GM12874 (cell line): ENCODE data around the gene CCDC51.

Experiments used
- TF ChIP-seq, protein P1 (sequence below): IDR thresholded peaks from 2 replicates; pipeline ENCODE4 v1.5.1; 2011; ENCODE audit warnings: low read depth, mild to moderate bottlenecking, control low read depth, low read length, moderate library complexity; ENCODE audit not compliant: insufficient read depth

CCDC51 gene

DNA sequence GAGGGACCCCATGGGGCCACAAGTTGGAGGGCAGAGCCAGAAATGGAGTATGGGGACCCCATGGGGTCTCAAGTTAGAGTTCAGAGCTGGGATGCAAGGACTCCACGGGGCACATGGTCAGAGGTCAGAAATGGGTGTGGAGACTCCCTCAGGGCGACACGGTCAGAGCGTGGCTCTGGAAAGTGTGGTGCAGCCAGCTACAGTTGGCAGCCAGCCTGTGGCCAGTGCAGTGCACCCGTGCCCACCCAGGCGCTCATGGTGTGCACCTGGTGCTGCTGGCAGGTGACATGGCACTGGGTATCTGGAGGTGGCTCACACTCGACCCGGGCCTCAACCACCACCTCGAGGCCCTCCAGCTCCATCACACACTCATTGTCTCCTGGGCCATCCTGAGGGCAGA, 21.3 kb downstream of the CCDC51 start:
- TF ChIP-seq, protein P1, sequence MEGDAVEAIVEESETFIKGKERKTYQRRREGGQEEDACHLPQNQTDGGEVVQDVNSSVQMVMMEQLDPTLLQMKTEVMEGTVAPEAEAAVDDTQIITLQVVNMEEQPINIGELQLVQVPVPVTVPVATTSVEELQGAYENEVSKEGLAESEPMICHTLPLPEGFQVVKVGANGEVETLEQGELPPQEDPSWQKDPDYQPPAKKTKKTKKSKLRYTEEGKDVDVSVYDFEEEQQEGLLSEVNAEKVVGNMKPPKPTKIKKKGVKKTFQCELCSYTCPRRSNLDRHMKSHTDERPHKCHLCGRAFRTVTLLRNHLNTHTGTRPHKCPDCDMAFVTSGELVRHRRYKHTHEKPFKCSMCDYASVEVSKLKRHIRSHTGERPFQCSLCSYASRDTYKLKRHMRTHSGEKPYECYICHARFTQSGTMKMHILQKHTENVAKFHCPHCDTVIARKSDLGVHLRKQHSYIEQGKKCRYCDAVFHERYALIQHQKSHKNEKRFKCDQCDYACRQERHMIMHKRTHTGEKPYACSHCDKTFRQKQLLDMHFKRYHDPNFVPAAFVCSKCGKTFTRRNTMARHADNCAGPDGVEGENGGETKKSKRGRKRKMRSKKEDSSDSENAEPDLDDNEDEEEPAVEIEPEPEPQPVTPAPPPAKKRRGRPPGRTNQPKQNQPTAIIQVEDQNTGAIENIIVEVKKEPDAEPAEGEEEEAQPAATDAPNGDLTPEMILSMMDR = no peak

DNA sequence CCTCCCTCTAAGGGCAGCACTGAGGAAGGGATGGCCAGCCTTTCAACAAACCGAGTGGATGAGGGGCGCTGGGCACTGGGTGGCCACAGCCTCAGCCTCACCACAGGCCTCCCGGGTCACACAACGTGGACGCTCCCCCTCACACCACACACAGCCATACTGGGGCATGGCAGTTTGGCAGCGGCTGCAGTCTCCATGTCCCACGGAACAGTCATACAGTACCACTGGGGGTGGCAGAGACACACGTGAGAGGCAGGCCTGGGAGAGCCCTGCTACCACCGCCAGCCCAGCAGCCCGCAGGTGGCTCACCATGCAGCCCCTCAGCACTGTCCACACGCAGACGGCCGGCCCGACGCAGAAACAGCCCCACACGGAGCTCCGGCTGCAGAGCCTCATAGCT, 21.8 kb downstream of the CCDC51 start:
- TF ChIP-seq, protein P1 = no peak

DNA sequence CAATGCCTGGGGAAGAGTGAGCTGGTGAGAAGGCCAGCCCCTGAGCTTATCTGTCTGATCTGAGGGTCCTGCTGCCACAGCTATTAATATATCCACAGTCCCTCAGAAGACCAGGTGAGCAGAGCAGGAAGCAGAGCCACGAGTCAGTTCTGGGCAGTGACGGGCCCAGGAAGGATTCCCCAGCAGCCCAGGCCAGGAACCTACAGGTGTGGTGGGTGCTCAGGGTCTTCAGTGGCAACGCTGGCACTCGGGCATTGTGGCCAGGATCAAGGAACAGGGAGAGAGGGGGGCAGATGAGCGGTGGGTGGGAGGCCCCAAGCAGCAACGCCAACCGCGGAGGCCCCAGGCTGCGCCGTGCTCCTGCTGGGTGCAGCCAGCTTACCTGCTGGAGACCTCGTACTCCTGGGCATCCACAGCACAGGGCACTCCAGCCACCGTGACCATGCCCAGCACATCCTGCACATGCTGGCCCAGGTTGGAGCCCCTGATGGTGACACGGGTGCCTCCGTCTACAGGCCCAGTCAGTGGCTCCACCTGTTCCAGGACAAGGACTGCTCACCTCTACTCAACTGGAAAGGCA, 22.3 kb downstream of the CCDC51 start:
- TF ChIP-seq, protein P1 = no peak

DNA sequence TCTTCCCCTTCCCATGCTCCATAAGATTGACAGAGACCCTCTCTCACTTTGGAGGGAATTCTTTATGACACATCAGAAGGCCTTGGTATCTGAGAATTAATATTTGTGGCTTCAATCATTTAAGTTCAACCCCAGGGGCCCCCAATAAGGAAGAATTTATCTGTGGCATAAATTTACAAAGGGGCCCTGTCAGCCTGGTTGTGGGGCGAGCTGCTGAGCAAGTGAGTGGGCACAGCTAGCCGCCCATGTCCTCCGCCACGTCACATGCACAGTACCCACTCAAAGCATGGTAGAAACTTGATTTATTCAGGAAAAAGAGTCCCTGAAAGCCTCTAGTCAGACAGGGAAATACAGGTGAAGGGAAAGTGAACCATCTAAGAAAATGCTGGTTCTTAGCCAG, 23.4 kb downstream of the CCDC51 start:
- TF ChIP-seq, protein P1 = no peak

DNA sequence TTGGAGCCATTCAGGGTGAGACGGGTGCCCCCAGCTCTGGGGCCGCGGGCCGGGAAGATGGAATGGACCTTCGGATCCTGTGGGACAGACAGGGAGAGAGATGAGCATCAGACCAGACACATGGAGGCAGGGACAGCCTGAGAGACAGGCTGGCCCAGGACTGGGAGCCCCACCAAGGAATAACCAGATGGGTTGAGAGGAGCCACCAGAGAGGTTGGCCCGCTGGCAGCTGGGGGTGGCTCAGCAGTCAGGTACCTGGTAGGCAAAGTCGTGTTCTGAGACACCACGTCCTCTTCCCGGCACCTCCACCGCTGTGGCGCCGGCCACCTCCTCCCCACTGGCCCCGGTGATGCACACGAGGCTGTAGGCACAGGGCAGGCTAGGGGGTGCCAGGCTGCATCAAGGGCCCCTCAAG, 23.8 kb downstream of the CCDC51 start:
- TF ChIP-seq, protein P1 = no peak

DNA sequence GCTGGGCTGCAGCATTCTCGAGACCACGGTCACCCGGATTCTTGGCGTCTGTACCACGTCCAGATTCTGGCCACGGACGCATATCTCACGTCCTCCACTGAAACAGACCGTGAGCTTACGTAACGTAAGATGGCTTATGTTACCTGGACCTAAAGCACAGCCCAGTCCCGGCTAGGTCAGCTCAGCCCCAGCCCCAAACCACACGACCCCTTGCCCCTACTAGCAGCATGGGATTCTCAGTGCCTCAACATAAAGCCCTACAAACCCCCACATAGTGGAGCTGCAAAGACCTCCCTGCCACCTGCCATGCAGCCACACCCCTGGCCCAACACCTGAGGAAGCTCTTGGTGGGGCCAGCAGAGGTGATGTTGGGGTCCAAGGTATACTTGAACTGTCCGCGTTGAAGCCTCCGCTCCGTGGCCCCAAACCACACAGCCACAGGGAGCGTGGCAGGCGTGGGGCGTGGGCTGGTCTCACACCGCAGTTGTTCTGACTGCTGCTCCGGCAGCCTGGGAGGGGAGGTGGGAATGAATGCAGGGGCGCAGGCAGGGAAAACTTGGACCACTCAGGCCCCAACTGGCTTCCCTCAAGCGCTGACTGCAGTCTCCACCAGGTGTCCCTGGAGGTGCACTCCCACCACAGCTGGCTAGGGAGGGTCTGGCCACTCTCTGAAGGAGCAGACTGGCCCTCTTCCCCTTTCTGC, 24.5 kb downstream of the CCDC51 start:
- TF ChIP-seq, protein P1 = no peak

DNA sequence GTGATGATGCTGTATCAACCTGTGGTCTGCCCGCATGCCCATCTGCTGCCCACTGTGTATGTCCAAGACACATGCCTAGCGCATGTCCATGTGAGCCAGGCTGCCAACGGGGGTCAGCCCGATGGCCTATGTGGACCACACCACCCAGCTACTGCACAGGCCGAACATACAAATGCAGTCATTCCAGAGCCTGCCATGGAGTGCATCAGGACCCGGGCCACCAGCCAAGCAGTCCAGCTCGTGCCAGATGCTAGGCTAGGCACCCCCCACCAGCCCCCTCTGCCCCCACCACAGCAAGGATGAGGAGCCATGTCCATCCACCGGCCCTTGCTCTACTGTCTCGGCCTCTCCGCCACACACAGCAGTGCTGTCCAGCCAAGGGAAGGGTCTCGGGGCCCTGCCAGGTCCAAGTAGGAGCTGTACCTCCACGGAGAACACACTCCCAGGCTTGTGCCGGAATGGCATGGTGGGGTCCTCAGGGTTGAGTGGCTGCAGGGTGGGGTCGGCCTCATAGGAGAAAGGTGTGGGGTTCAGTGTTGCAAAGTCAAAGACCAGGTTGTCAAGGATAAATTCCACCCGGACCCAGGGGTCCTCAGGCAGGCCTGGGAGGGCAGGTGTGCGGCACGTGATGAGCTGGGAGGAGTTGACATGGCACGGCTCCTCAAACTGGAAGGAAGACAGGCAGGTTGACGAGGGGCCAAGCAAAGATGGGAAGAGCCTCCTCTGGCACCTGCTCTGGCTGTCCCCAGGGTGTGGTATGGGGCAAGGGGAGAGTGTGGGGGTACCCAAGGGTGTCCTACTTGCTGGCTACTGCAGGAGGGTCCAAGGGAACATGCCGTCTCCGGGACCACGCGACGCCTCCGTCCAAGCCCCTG, 25.3 kb downstream of the CCDC51 start:
- TF ChIP-seq, protein P1 = no peak
